Stimulated activated CD4-positive, alpha-beta T cell treated with anti-CD3 and anti-CD28 coated beads, Interleukin-4, amount 100 ng/mL, for 1 hour (primary cell): ENCODE results near the gene SLFN11.
"Not testable (repeated sequence)": the region's sequence is repeated elsewhere in the genome, so short reads cannot be mapped to it uniquely, and the experiment has no call there.

Experiments
- DNase-seq: peaks from one replicate; pipeline ENCODE4 v3.0.0-alpha.2; 2020

SLFN11 gene

DNA sequence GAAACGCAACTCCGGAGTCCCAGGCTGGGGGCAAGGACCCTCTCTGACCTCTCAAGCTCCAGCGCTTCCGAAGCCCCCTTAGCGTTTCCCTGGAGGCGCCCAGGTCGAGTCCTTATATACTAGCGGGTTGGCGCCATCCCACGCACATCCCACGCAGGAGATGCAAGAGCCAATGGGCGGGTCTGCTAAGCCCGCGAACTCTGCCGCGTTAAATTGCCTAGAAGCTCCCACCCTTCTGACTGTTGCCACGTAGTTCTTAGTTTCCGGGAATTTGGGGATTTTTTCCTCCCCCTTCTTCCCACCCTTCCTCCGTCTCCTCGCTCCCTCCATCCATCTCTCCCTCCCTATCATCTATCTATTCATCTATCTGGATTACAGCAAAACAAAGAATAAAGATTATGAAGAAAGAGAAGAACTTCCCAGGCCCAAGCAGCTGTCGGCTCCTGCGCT is at the start of gene SLFN11:
TSS of gene SLFN11 (minus strand) at position 88 of the 450 bp plus-strand sequence. CDS start 9,814 bp downstream, outside the sequence.
- DNase-seq = peak; percentile 91

GRCh38 chr17:35421069-35421468 is 47.6 kb upstream of the SLFN11 start:
- DNase-seq = not testable (repeated sequence)

GRCh38 chr17:35416659-35417058 is 43.2 kb upstream of the SLFN11 start:
- DNase-seq = no peak

DNA sequence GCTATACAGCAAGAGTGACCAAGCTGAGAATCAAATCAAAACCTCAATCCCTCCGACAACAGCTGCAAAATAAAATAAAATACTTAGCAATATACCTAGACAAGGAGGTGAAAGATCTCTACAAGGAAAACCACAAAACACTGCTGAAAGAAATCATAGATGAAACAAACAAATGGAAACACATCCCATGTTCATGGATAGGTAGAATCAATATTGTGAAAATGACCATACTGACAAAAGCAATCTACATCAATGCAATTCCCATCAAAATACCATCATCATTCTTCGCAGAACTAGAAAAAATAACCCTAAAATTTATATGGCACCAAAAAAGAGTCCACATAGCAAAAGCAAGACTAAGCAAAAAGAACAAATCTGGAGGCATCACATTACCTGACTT is 41.3 kb upstream of the SLFN11 start:
- not testable (repeated sequence) for DNase-seq

GRCh38 chr17:35414247-35414646 is 40.8 kb upstream of the SLFN11 start:
- DNase-seq = no peak

DNA sequence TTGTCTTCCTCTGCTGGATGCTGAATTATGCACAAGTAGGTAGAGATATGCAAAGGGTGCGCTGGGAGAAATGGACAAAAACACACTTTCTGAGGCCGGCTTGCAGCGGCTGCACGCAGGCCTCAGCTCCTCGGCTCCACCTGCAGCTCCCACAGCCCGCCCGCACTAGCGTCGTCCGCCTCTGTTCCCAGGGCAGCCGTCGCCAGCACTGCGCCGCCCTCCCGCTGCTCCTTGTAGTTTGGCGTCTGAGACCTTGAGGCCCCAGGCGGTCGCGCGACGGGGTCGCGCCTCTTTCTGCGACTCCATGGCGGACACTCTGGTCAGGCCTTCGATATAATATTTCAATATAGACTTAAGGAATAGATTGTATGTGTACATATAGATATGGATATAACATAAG is 34.1 kb upstream of the SLFN11 start:
- no peak for DNase-seq

DNA sequence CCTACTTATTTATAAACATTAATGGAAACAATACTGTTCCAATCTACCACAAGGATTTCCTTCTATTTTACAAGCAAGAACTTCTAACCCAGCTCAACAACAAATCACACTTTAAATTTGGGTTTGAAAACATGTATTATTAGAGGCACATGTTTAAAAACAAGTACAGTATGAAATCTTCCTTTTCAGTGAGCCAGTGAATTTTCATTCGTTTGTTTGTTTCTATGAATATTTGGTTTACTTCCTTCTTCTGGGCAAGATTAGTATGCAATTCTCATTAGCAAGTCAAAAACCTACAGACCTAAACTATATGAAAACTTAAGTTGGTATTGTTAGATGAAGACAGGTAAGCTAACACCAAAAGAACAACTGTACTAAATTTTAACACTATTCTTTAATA is 33.1 kb upstream of the SLFN11 start:
- no peak for DNase-seq

- no peak for DNase-seq
Measured at GRCh38 chr17:35404360-35404759, 30.9 kb upstream of the SLFN11 start.

GRCh38 chr17:35393783-35394182 is 20.4 kb upstream of the SLFN11 start:
- not testable (repeated sequence) for DNase-seq

- DNase-seq = no peak
Measured at GRCh38 chr17:35390663-35391062, 17.2 kb upstream of the SLFN11 start.

DNA sequence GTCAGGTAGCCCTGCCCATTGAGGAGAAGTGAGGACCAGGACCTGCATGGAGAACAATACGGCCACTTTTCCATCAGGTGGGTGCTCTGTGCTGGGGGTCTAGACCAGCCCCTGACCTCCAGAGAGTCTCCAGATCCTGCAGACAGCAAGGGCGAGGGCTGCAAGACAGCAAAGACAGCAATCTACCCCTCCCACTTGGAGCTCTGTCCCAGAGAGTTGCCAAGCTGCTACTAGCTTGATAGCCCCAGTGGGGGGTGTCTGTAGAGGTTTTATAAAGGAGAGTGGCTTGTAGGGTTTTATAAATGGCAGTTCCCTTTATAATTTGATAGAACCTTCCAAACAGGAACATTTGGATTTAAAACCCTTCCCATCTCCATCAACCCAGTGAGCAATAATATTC is 16.7 kb upstream of the SLFN11 start:
- no peak for DNase-seq

GRCh38 chr17:35387496-35387895 is 14.1 kb upstream of the SLFN11 start:
- no peak for DNase-seq

DNA sequence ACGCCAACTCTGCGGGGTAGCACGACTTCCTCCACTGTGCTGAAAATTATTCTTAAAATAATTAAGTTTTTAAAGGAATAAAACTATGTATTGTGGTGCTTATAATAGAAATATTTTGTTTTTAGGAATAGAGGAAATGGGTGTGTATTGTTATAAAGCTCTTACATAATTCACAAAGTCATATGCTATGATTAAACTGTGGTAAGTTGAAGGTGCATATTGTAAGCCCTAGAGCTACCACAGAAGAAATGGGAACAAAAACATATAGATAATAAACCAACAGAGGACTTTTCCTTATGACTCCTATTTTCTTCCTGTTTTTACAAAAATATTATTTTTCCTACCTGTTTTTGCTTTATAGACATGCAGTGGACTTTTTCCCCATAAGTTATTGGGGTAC is 4.3 kb upstream of the SLFN11 start:
- no peak for DNase-seq

DNA sequence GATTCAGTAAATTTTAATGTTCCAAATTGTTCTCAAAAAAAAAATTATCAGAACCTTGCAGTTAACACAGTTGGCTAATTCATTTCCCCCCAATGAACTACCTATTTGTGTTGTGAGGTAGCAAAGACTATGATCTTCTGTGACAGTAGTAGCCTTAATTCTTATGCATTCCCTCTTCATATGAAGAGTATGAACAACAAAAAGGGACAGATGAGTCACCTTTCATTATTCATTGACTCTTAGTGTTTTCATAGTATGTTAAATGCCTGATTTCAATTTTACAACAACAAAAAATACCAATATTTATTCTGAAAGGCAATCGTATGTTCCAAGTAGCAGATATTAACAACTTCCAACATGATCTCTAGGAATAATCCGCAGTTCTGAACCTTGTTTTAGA is 3.6 kb upstream of the SLFN11 start:
- no peak for DNase-seq

DNA sequence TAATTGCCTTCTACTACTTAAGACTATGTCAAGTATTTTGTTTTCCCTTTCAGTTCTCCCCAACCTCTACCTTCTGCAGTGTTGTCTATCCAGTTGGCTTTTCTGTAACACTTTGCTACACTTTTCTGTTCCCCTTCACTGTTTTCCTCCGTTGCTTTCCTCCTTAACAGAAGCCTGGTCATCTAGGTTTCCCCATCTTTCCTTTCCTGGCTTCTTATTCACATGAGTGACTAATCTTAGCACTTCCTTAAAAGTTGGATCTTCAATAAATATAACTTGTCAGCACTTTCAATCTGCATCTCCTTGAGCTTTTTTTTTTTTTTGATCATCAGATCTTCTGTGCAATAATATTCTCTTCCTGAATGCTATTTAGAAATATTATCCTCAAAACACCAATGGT is 2.8 kb upstream of the SLFN11 start:
- no peak for DNase-seq

- DNase-seq = no peak
Measured at GRCh38 chr17:35374766-35375344, 1.4 kb upstream of the SLFN11 start.

DNA sequence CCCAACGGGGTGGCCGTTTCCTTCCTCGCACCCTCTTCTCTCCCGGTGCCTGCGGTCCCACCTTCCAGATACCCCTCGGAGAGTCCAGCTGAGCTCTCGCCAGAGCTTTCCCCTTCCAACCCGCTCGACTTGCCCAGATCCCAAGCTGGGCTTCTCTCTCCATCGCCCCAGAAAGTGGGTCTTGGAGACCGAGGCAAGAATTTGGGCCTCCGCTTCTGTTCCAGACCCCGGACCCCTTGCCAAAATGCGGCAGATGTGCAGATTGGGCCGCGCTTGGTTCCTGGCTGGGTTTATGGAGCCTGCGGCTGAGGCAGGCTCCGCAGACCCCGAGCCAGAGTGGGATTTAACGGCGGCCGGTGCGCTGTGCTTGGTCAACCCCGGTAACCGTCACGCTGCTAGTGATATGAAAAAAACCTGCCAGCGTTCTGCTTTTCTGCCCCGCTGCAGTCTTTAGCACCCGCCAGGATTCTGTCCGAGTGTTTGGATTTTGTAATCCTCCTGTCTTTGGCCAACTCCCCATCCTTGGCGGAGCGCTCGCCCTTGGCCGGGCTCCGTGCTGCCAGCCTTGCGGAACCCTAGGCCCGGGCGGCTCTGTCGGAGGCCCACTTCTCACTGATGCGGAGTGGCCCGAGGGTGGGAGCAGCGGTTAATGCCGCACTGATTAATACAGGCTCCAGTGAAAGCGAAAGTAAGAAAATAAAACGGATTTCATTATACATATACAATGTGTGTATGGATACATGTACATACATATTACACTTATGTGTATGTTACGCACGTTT is 754 bp upstream of the SLFN11 start:
- DNase-seq = peak; percentile 52

- peak; percentile 15 for DNase-seq
Measured at GRCh38 chr17:35372846-35373533, 431 bp downstream of the SLFN11 start.

- DNase-seq = no peak
Measured at GRCh38 chr17:35371934-35372333, 1.5 kb downstream of the SLFN11 start.

GRCh38 chr17:35368081-35368830 is 5.2 kb downstream of the SLFN11 start:
- DNase-seq = no peak

DNA sequence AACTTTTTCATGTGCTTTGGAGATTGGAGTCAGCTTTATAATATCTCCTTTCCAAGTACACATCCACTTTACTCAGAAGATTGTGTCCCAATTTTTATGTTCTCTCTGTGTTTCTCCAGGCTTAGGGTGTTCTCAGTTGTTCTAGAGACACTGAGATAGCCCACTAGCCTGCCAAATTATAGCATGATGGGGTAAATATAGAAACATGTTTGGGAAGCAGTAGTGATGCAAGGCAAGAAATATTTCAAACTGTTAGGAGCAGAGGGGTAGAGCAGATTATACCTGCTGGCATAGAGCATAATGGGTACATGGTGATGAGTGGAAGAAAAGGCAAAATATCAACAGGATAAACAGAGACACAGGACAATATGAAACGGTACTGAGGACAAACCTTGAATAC is 12.4 kb downstream of the SLFN11 start:
- DNase-seq = no peak

- no peak for DNase-seq
Measured at GRCh38 chr17:35359398-35359797, 14.0 kb downstream of the SLFN11 start.

GRCh38 chr17:35352284-35352683 is 21.1 kb downstream of the SLFN11 start:
- no peak for DNase-seq
